ENCODE measurements around the gene CP.

GRCh38 chr3:149170672-149171071 lies 51.0 kb downstream of the CP start:
- TF ChIP-seq CTCF (conservative IDR thresholded peaks at IDR 0.05) (no peak), EZH2 (IDR thresholded peaks at IDR 0.05; ENCODE audit: low read depth) (no peak)

Data from PC-9 (cell line).